B cell (primary cell): ENCODE measurements around the gene PAQR7. TPM values are rescaled to one million over a fixed set of nuclear protein-coding genes. Genes with fewer than 3 reads are reported as not detected.

Experiments used
- ATAC-seq: fragments of 200-7000 bp; cut with Tn5 transposase; one replicate; pipeline ENCODE4 v1.10.0; 2021; ENCODE audit warnings: low read depth, mild to moderate bottlenecking, moderate number of reproducible peaks, moderate library complexity
- CTCF ChIA-PET: fragments of 350-600 bp; sonication (Branson Sonifier 250); formaldehyde crosslinking; loops from one replicate; lab custom pipeline; 2021; ENCODE audit warnings: antibody characterized with exemption, inconsistent platforms; lab: Charles Lee
- POLR2A ChIA-PET: fragments of 350-600 bp; sonication (Branson Sonifier 250); formaldehyde crosslinking; loops from one replicate; lab custom pipeline; 2021; ENCODE audit warnings: antibody characterized with exemption; lab: Charles Lee
- DNase-seq: peaks from one replicate; pipeline ENCODE4 v3.0.0; 2013
- H2AFZ ChIP-seq: 2 replicates; pipeline ENCODE4 v1.6.1; 2012; ENCODE audit warnings: mild to moderate bottlenecking, low read depth, low read length; ENCODE audit not compliant: insufficient read depth, poor library complexity, severe bottlenecking
- H3K27ac ChIP-seq, 2 donors: 1 replicate in 1 of 2; 2 replicates in 1 of 2; pipeline ENCODE4 v1.5.1; 2012 to 2013; ENCODE audit warnings: low read length in 2 of 2, mild to moderate bottlenecking in 2 of 2, moderate library complexity in 1 of 2
- H3K27me3 ChIP-seq, 4 experiments: fragments of 200-600 bp in 1 of 4; sonication (generic) in 1 of 4; replicated peaks in 1 of 4; 1 replicate in 2 of 4; 2 replicates in 2 of 4; pipeline versions ENCODE4 v1.6.1 to v1.7.0; 2013 to 2016; ENCODE audit warnings: low read length in 3 of 4, mild to moderate bottlenecking in 2 of 4, mixed read lengths in 1 of 4, moderate library complexity in 1 of 4; ENCODE audit not compliant: insufficient read depth in 4 of 4, control insufficient read depth in 3 of 4; ENCODE audit errors: control extremely low read depth in 1 of 4
- H3K36me3 ChIP-seq, 2 experiments: replicated peaks in 1 of 2; 1 replicate in 1 of 2; 2 replicates in 1 of 2; pipeline versions ENCODE4 v1.6.1 to v1.7.1; 2013; ENCODE audit warnings: low read length in 1 of 2; ENCODE audit not compliant: insufficient read depth in 2 of 2, control insufficient read depth in 1 of 2; ENCODE audit errors: control extremely low read depth in 1 of 2, extremely low read depth in 1 of 2
- H3K4me1 ChIP-seq, 2 donors: fragments of 200-600 bp in 1 of 2; sonication (generic) in 1 of 2; 1 replicate in 1 of 2; 2 replicates in 1 of 2; pipeline versions ENCODE4 v1.5.1 to v1.6.1; 2013 to 2017; ENCODE audit warnings: low read length in 2 of 2; ENCODE audit not compliant: control insufficient read depth in 2 of 2, insufficient read depth in 2 of 2
- H3K4me2 ChIP-seq: replicated peaks from 2 replicates; pipeline ENCODE3; 2012; ENCODE audit warnings: mild to moderate bottlenecking, low read depth, low read length; ENCODE audit not compliant: poor library complexity, severe bottlenecking
- H3K4me3 ChIP-seq, 5 experiments: fragments of 200-600 bp in 1 of 5; sonication (generic) in 1 of 5; 1 replicate in 3 of 5; 2 replicates in 2 of 5; pipeline versions ENCODE4 v1.5.1 to v1.7.0; 2011 to 2016; ENCODE audit warnings: low read length in 4 of 5, mild to moderate bottlenecking in 4 of 5, low read depth in 2 of 5, control low read depth in 1 of 5, moderate library complexity in 1 of 5; ENCODE audit not compliant: insufficient read depth in 1 of 5; ENCODE audit errors: control extremely low read depth in 1 of 5, extremely low read depth in 1 of 5
- H3K79me2 ChIP-seq: fragments of 200-600 bp; sonication (generic); one replicate; pipeline ENCODE4 v1.6.0; 2016; ENCODE audit warnings: low read length; ENCODE audit not compliant: control insufficient read depth, insufficient read depth
- H3K9ac ChIP-seq: fragments of 200-600 bp; sonication (generic); 2 replicates; pipeline ENCODE4 v1.6.1; 2017; ENCODE audit warnings: mild to moderate bottlenecking, low read length, moderate library complexity
- H3K9me3 ChIP-seq, 3 donors: one replicate each; pipeline versions ENCODE4 v1.6.1 to v1.7.1; 2013; ENCODE audit warnings: low read length in 2 of 3; ENCODE audit not compliant: control insufficient read depth in 2 of 3, insufficient read depth in 1 of 3; ENCODE audit errors: control extremely low read depth in 1 of 3
- H4K20me1 ChIP-seq: 2 replicates; pipeline ENCODE4 v1.6.0; 2012; ENCODE audit warnings: mild to moderate bottlenecking, low read length; ENCODE audit not compliant: insufficient read depth, control insufficient read depth, poor library complexity, severe bottlenecking
- H3K27ac Mint-ChIP-seq: one replicate; pipeline ENCODE4 v1.8.0; 2021; ENCODE audit warnings: mixed read lengths
- H3K27me3 Mint-ChIP-seq: one replicate; pipeline ENCODE4 v1.8.0; 2021; ENCODE audit warnings: mixed read lengths
- H3K4me1 Mint-ChIP-seq: one replicate; pipeline ENCODE4 v1.8.0; 2021; ENCODE audit warnings: mixed read lengths
- H3K4me3 Mint-ChIP-seq: one replicate; pipeline ENCODE4 v1.8.0; 2021; ENCODE audit warnings: mixed read lengths
- H3K9me3 Mint-ChIP-seq: one replicate; pipeline ENCODE4 v1.8.0; 2022; ENCODE audit warnings: mixed read lengths; ENCODE audit not compliant: insufficient read depth
- EZH2 ChIP-seq: IDR thresholded peaks from 2 replicates; pipeline ENCODE4 v1.6.1; 2012; ENCODE audit warnings: borderline replicate concordance, low read depth, mild to moderate bottlenecking, moderate library complexity, low read length; ENCODE audit not compliant: insufficient read depth, poor library complexity, severe bottlenecking
- WGBS: methylation state at CpG from one replicate; pipeline ENCODE4 v1.1.5; 2013; ENCODE audit warnings: missing lambda C conversion rate; ENCODE audit not compliant: insufficient coverage; 5-methylcytosine and 5-hydroxymethylcytosine counted together
- intact Hi-C: fragments of 100-400 bp; cut with micrococcal nuclease; formaldehyde crosslinking; loops from one replicate; pipeline ENCODE4 v1.10.0; 2022
- polyA plus RNA-seq: library from polyadenylated mRNA; depleted of rRNA; stranded (reverse); fragments of >200 nt; gene quantifications from 2 replicates; pipeline ENCODE4 v1.2.3, GENCODE V29; 2012
- total RNA-seq, 2 donors: library from RNA; stranded (reverse); fragments of 120-200 nt in 1 of 2; gene quantifications; 1 replicate in 1 of 2; 2 replicates in 1 of 2; pipeline versions ENCODE4 v1.2.3 to v1.2.4, GENCODE V29; 2013 to 2022
- TF ChIP-seq, protein P1 (sequence below): fragments of 200-600 bp; IDR thresholded peaks from one replicate; pipeline ENCODE4 v1.8.0; 2022; ENCODE audit warnings: antibody characterized with exemption, mild to moderate bottlenecking

PAQR7 gene
- total and polyA plus RNA-seq, 2 donors (not counting 1 experiment from before 2014, with no cell fraction given), result 4.2 to 5.5 TPM

DNA sequence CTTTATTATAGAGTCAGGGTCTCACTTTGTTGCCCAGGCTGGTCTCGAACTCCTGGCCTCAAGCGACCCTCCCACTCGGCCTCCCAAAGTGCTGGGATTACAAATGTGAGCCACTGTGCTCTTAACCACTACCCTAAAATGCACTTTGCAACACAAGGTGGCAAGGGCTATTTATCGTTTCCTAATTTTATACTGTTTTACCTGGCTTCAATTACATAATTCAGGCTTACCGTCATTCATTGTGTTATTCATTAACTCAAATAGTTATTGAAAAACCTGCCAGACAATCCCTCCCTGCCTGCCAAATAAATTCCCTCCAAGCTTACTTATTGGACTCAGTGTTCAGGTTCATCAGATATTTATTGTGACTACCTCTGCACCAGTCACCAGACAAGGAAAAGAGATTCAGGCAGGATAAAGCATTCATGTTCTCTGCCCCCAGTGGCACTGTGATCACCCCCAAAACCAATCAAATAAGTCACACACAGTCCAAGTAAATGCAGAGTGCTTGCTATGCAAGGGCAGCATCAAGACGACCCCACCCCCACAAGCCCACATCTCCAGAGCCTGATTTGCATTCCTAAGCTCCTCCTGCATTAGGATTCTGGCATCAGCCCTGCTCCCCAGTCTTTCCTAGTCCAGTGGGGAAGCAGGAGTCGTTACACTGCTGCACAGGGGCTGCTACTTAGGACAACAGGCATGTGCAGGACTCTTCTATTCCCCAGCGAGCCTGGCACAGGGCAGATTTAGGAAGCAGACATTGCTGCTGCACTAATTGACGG, 8.1 kb downstream of the PAQR7 start:
- no peaks in the 10 kb centered on the region for H3K79me2 ChIP-seq
- no peaks in the 10 kb centered on the region for H3K27me3 Mint-ChIP-seq
- no peak overlapping the region for H3K27ac ChIP-seq
- no peaks in the 10 kb centered on the region for H3K27me3 ChIP-seq
- H3K4me2 ChIP-seq, result no peak overlapping the region
- H3K36me3 ChIP-seq, result no peaks in the 10 kb centered on the region
- TF ChIP-seq EZH2, result no peak
- TF ChIP-seq, protein P1, sequence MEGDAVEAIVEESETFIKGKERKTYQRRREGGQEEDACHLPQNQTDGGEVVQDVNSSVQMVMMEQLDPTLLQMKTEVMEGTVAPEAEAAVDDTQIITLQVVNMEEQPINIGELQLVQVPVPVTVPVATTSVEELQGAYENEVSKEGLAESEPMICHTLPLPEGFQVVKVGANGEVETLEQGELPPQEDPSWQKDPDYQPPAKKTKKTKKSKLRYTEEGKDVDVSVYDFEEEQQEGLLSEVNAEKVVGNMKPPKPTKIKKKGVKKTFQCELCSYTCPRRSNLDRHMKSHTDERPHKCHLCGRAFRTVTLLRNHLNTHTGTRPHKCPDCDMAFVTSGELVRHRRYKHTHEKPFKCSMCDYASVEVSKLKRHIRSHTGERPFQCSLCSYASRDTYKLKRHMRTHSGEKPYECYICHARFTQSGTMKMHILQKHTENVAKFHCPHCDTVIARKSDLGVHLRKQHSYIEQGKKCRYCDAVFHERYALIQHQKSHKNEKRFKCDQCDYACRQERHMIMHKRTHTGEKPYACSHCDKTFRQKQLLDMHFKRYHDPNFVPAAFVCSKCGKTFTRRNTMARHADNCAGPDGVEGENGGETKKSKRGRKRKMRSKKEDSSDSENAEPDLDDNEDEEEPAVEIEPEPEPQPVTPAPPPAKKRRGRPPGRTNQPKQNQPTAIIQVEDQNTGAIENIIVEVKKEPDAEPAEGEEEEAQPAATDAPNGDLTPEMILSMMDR, result no peak
- H3K4me3 ChIP-seq, result no peak overlapping the region
- H3K4me1 Mint-ChIP-seq, result peaks cover 3% of the 10 kb centered on the region
- H3K27ac Mint-ChIP-seq, result no peak overlapping the region
- H3K9me3 Mint-ChIP-seq, result no peaks in the 10 kb centered on the region
- ChIA-PET CTCF (no interaction called here), POLR2A (no interaction called here)
- no peak overlapping the region for H3K9ac ChIP-seq
- H3K4me1 ChIP-seq, result peaks cover 4 to 10% of the 10 kb centered on the region in 2 donors
- ATAC-seq, result no peak
- intact Hi-C loops, result no loop called here
- H4K20me1 ChIP-seq, result no peaks in the 10 kb centered on the region
- H2AFZ ChIP-seq, result no peak overlapping the region
- no peak overlapping the region for H3K4me3 Mint-ChIP-seq
- no peak for DNase-seq
- WGBS, result 93% methylated on average over 7 of the region's 9 CpGs
- no peaks in the 10 kb centered on the region for H3K9me3 ChIP-seq

DNA sequence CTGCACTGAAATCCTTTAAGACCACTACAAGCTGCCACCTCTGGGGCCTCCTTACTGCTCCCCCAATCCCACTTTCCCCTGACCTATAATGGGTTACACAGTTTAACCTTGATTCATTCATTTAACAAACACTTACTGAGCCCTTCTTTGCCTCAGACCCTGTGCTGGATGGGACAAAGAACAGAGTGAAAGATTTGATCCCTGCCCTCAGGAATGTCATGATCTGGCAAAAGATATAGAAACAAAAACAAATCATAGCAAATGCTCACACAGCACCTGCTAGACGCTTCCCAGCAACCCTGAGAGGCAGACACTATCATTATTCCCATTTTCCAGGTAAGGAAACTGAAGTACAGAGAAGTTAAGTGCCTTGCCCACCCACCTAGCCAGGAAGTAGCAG, 9.2 kb downstream of the PAQR7 start:
- WGBS, result no CpG with 5 or more reads among the region's 1 CpG
- Histone ChIP-seq H3K27me3 (no peaks in the 10 kb centered on the region), H3K9me3 (no peaks in the 10 kb centered on the region), H3K27ac (no peak overlapping the region), H4K20me1 (no peaks in the 10 kb centered on the region), H3K79me2 (no peaks in the 10 kb centered on the region), H3K9ac (no peak overlapping the region), H3K4me1 (peaks cover 3 to 7% of the 10 kb centered on the region in 2 donors), H3K36me3 (no peaks in the 10 kb centered on the region), H2AFZ (no peak overlapping the region), H3K4me3 (no peak overlapping the region), H3K4me2 (no peak overlapping the region)
- Mint-ChIP-seq H3K4me1 (peaks cover 6% of the 10 kb centered on the region), H3K27me3 (no peaks in the 10 kb centered on the region), H3K4me3 (no peak overlapping the region), H3K27ac (no peak overlapping the region), H3K9me3 (no peaks in the 10 kb centered on the region)
- ChIA-PET POLR2A (no interaction called here), CTCF (no interaction called here)
- no peak for ATAC-seq
- intact Hi-C loops, result no loop called here
- no peak for TF ChIP-seq EZH2
- TF ChIP-seq, protein P1, result no peak
- no peak for DNase-seq
